ENCODE measurements around the gene DMRTC2.

DMRTC2 gene

DNA sequence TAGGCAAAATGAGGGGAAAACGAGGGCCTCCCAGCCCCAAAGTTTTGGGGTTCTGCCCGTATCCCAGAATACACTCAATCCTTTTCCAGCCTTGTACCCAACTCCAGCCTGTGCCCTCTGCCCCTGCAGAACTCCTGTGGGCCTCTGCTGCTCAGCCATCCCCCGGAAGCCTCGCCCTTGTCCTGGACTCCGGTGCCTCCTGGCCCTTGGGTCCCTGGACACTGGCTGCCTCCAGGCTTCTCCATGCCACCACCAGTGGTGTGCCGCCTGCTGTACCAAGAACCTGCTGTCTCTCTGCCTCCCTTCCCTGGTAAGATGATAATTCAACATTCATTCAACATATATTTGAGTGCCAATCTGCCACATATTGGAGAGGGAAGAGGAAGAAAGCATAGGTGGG is 3.8 kb downstream of the DMRTC2 start:
- no peak for DNase-seq

DNA sequence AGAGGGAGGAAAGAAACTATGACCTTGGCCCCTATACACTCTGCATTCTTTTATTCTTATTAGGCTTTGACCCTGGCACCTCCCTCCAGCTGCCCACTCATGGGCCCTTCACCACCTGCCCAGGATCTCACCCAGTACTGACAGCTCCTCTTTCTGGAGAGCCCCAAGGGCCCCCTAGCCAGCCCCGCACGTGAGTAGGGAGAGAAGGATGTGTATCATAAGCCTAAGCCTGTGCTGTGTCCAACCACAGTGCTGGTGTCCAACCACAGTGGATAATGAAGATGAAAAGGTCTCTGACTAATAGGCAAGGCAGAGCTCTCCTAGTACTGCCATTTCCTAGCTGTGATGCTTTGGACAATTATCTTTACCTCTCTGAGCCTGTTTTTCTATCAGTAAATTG is 4.2 kb downstream of the DMRTC2 start:
- no peak for DNase-seq

DNA sequence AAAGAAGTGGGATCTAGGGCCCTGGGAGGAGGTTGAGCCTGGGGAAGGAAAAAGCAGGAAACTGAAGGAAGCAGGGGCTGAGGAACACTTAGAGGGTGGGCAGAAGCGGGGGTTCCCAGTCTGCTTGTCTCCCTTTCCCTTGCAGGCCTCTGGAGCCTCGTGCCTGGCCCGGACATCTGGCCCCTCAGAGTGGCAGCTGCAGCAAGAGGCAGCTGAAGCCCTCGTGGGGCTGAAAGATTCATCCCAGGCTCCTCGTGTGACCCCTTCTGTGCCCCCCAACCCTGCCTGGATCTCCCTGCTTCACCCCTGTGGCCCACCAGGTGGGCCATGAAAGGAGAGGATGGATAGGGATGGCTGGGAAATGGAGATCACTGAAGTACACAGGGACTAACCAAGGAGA is 5.5 kb downstream of the DMRTC2 start:
- DNase-seq = no peak

DNA sequence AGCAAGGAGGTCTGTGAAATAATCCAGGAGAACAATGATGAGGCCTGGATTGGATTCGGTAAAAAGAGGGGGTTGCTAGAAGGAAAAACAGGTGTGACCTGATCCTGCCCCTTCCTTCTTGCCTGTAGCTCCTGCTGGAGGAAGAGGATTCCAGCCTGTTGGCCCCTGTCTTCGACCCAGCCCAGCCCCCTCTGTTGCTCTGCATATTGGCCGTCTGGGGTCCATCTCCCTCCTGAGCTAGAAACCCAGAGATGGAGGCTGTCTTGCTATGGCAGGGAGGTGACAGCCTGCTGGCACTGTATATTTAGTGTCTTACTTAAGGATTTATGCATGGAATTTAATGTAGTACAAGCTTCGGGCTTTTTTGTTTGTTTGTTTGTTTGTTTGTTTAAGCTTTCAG is 6.6 kb downstream of the DMRTC2 start:
- no peak for DNase-seq

DNA sequence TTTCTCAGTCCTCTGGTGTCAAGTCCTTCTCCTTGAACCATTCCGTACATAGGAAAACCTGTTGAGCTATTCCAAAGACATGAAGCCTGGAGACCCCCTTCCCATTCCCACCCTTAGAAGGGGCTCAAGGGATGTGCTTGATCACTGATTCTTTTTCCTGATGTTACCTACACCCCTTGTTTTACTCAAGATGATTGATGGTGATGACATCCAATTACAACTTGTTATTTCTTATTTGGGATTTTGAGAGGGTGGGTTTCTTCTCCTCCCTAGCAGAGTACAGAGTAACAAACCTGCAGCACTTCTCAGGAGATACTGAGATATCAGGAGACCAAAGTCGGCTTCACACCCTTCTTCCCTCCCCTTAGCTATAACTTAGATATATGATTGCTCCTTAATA is 8.5 kb downstream of the DMRTC2 start:
- DNase-seq = no peak

DNA sequence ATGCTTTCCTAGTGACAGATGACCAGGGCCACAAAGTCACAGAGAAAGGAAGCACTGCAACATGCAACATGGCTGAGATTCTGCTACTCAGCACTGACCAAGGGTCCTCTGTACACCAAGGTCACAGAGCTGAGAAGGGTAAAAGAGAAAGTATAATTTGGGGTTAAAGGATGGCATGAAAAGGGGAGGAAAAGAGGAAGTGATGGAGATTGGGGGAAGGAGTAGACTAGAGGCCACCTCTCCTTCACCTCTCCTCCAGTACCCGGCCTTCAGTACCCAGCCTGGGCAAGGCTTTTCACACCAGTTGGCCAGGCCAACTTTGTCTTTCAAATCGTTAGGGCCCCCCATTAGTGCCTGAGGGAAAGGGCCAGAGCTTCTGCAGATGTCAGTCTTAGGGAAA is 8.9 kb downstream of the DMRTC2 start:
- DNase-seq = no peak

DNA sequence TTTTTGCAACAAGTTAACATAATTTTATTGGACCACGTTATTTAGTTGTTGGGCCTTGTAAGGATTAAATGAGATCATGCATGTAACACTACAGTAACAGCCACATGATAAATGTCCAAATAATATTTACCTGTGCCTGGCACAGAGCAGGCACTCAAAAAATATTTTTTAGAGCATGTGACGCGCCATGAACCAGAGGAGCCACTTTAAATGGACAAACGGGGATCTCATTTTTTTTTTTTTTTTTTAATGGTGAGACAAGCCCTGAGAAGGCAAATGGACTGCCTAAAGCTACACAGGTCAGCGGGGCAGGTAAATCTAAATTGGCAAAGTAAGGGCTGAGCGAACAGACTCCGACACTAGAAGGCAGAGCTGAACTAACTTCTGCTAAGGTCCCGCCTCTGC is 14.4 kb downstream of the DMRTC2 start:
- no peak for DNase-seq

DNA sequence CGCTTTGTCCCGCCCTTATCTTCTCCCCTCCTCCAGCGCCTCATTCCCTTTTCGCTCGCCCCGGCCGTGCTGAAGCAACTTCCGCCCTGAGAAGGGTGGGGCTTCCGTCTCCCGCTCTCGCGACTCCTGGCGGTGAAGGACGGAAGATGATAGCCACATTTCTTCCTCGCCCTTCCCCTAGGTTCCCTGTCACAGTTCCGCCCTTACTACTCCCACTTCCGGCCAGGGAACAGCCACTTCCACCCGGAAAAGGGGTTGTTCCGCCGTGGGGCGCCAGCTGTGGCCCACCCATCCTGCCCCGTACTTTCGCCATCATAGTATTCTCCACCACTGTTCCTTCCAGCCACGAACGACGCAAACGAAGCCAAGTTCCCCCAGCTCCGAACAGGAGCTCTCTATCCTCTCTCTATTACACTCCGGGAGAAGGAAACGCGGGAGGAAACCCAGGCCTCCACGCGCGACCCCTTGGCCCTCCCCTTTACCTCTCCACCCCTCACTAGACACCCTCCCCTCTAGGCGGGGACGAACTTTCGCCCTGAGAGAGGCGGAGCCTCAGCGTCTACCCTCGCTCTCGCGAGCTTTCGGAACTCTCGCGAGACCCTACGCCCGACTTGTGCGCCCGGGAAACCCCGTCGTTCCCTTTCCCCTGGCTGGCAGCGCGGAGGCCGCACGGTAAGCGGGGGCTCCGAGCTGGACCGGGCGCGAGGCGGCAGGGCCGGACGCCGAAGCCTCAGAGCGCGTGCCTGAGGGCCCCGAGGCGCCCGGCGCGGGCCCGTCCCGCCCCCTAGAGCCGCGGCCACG is 15.0 kb downstream of the DMRTC2 start, which contains the start of gene RPS19:
Gene RPS19, plus strand, starts transcription at position 638 of the 801 bp plus-strand sequence. CDS start 520 bp downstream, outside the sequence.
- peak; percentile 83 to 95 for DNase-seq

DNA sequence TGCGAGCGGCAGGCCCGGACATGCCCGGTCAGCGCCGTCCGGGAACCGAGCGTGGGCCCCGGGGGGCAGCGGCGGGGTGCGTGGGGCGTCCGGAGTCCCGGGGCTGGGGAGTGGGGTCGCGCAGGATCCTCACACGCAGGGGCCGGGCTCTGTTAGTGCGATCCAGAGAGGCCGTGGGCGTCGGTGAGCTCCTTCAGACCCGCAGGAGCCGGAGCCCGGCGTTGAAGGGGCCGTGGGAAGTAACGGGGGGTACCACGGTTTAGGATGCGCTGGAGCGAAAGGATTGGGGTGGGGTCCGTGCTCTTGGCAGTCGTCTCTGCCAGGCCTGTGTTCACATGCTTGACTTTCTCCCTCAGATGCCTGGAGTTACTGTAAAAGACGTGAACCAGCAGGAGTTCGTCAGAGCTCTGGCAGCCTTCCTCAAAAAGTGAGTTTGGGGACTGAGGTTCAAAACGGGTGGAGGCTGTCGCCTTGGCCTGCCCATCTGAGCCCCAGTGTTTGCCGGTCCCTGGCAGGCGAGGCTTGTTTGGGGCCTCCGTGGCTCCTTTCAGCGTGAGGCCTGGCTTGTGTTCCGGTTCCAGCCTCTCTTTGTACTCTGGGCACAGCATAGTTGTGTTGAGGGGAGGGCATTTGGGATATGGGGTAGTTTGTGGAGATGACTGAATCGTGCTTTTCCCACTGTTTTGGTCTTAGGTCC is 15.7 kb downstream of the DMRTC2 start:
- DNase-seq = no peak

DNA sequence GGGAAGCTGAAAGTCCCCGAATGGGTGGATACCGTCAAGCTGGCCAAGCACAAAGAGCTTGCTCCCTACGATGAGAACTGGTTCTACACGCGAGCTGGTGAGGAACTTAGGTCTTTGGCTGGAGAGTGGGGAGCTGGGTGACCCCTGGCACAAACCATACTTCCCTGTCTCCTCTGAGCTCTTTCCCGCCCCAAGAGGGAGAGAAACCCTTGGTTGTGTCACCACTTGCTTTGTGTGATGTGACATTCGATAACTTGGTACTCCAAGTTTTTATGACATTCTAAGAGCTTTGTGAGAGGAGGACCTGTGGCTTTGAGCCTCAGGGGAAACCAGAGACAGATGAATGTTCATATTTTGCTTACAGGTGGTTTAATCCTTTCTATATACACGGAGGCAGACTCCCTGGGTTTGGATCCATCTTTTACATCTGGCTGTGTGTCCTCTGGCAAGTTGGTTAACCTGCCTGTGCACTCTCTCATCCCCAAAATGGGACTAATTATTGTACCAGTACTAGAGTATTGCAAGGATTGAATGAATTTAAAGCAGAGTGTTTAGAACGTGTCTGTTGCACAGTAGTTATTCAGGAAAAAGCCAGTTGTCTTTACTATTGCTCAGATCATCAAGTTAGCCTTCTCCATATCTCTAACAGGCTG is 16.4 kb downstream of the DMRTC2 start:
- no peak for DNase-seq

DNA sequence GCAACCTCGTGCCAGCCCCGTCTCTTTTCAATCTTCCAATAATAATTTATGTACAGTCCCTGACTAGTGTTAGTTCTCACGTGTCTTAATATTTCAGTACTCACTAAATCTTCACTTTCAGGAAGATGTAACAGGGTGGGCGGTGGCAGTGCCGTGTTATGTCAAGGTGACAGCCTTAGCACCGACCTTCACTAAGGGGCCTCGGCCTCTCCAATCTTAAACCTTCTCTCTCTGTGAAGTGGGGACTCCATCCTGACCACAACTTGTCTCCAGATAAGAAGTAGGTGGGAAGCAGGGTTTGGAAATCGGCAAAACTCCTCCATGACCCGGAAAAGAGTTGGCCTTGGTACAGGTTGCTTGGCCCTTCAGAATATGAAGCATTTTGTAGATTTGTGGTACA is 17.0 kb downstream of the DMRTC2 start:
- DNase-seq = no peak

DNA sequence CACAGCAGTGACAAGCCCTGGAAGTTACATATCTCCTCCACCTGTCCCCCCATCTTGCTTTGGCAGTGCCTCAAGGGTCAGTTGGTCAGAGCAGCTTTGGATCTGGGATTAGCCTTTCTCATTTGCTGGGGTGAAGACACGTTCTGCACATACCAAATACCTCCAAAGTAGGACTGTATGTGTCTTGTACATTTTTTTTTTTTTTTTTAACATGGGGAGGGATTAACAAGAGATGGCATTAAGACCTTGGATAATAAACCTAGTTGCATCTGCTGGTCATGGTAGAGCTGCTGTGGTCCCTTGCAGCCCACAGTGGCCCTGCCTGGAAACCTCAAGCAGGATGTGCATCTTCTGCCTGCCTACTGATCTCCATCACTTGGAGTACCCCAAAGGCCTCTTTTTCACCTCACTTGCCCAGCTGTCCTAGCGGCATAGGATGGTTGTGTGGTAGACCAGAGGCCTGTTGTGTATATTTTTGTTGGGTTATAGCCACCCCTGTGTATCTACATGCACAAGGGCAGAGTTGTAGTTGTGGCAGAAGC is 17.7 kb downstream of the DMRTC2 start:
- DNase-seq = no peak

DNA sequence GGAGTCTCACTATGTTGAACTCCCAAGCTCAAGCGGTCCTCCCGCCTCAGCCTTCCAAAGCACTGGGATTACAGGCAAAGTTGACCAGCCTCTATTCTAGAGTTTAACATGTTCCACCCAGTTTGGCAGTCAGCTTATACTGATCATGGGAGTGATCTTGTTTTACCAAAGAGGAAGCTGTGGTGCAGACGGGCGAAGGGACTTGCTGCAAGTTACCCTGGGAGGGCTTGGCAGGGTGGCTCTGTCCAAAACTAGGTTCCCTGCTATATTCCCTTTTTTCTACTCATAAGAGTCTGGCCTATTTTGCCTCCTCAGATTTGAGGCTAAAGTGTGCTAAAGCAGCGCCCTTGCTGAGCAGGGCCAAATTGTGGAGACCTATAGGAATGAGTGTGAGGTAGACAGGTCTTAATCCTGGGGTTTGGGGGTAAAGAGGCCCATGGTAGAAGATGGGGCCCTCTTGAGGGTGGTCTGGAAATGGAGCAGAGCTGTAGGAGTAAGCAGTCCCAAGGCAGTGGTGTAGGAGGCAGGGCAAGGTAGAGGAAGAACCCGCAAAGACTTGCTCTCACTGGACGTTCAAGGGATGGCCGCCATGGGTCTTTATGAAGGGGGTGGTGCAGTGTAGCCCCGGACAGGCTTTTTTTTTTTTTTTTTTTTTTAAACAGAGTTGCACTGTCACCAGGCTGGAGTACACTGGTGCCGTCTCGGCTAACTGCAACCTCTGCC is 18.5 kb downstream of the DMRTC2 start:
- no peak for DNase-seq

DNA sequence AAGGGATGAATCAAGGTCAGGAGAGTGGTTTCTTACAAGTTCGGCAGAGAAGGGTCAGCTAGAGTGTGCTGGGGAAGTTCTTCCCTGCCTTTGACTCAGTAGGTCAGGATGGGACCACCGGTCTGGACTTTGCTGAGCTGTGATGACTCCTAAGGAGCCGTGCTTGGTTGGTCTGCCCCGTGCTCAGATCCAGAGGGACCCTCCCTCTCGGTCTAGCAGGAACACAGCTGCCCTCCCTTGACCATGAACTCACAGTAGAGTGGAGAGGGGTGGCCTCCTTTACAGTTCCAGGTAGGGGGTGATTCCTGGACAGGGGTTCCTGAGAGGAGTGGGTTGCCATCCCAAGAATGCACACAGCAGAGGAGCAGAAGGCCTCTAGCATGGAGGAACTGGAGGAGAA is 19.5 kb downstream of the DMRTC2 start:
- DNase-seq = no peak

DNA sequence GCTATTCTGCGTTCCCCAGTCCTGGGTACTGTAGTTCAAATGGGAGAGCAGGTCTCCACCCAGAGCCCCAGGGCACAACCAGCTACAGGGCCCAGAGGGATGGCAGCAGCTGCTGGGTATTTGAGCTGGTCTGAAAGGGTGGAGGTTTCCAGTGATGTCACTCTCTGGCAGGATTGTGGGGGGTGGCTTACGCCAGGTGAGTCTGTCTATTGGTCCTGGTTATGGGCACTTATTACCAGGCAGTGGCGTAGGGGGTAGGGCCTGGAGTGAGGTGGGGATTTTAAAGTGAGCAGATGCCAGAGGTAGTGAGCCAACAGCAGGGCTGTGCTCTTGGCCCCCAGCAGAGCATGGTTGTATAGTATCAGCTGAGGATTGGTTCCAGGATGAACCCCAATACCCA is 21.4 kb downstream of the DMRTC2 start:
- no peak for DNase-seq

DNA sequence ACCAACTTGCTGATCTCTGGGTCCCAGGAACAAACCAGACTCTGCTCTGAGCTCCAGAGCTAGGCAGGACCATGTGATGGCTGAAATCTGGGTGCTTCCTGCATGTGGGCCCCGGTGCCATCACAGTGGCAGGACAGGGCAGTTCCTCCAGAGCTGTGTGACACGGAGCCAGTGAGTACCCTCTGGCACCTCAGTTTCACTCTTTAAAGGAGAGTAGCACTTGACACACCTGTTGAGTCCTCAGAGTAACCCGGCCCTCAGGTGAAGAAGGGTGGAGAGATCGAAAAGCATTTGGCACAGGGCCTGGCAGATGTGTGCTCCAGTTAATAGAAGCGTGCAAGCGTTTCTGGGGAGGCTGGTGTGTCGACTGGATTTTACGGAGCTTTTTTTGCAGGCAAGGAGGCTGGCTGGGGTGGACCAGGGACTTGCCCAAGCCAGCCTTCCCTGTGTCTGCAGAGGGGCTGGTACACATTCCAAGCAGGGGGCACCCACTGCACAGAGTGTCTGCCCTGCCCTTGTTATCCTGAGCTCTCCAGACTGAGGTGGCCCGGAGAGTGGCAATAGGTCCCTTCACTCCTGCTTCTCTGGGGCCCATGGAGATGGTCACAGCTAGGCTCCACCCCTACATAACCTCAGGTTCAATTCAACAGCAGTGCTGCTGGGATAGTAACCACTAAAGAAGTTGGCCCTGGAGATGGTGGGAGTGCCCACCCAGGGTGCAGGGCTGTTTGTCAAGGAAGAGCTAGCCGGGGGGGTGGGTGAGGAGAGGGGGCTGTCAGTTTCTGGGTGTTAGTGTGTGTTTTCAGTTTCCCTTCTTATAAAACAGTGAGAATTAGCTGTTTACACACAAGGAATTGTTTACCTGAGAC is 23.5 kb downstream of the DMRTC2 start:
- DNase-seq = no peak

DNA sequence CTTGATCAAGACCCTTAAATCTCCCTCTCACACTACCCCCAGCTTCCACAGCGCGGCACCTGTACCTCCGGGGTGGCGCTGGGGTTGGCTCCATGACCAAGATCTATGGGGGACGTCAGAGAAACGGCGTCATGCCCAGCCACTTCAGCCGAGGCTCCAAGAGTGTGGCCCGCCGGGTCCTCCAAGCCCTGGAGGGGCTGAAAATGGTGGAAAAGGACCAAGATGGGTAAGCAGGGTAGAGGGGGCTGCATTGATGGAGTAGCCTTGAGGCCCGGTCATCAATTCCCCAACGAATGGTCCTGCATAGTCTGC is 24.1 kb downstream of the DMRTC2 start:
- no peak for DNase-seq

DNA sequence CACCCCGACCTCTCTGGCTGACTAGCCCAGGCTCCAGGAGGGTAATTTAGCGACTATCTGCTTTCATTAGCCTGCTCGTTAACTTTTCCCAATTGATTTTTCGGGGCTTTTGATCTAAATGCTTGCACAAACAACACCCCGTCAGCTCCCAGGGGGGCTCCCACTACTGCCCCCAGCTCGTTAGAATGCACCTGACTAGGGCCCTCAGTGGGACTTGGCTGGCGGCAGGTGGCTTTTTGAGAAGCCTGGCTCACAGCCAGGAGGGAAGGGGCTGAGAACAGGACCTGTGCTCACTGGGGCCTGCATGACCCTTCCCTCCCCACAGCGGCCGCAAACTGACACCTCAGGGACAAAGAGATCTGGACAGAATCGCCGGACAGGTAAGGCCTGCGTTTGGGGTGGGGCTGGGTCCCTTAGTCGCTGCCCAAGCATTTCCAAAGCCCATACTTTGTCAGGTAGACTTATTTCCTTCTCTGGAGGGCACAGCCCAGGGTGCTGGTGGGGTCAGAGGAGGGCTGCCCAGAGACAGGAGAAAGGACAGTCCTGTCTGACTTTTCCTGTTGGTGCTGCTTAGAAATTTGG is 24.6 kb downstream of the DMRTC2 start:
- no peak for DNase-seq

DNA sequence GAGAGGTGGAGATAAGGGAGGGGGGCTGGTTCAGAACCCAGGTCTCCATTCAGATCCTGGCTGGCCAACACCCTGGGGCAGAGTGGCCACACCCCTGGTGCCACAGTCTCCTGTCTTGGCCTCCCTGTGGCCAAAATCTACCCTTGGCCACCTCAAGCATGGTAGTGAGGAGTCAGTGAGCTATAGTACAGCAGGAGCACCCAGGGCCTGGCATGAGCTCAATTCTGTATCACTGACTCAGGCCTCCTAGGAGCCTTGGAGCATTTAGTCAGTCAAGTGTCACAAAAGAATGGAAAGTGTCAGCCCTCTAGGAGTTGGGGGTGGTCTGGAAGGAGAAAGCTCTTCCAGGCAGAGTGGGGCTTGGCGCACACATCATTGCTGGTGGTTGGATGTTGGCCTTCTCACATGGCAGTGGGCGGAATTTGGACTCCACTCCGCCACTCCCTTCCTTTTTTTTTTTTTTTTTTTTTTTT is 25.6 kb downstream of the DMRTC2 start:
- DNase-seq = no peak

DNA sequence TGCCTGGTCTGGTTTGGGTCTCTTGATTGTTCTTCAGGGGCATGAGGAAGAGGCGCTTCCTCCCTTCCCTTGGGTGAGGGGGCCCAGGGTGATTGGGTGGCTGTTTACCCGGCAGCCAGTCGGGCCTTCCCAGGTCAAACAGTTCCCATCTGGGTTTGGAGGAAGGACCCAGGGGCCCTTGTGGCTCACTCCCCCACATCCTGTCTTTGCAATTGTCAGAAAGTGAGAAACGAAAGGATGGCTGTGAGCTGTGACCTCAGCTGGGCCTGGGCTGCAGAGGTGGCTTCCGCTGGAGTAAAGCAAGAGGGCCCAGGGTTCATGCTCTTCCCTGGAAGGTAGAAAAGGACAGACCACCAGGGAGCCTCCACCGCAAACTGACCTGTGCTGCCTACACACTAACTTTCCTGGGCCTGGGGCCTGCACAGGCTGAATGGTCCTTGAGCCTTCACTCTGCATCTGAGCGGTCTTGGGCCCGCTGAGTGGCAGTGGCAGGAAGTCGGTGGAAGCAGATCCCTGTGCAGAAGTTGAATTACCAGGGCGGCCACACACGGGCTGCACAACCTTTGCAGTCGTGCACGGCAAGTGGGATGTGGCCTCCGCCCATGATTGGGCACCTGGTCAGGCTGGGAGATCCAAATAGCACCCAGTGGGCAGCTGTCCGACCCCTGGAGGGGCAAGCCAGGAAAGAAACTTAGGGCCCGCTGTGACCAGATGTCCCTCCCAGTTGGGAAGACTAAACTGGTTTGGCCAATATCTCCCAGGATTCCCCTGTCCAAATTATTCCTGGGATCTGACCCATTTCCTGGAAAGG is 26.9 kb downstream of the DMRTC2 start:
- DNase-seq = no peak

DNA sequence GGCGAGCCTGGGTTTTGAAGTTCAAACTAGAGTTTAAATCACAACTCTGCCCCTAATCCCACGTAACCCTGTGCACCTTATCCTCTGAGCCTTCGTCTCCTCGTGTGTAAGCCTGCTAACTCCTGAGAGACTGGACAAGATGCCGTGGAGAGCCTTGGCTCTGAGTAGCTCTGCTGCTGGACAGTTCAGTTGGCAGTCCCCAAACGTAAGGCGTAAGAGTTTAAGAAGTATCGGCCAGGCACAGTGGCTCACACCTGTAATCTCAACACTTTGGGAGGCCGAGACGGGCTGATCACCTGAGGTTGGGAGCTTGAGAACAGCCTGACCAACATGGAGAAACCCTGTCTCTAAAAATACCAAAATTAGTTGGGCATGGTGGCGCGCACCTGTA is 27.5 kb downstream of the DMRTC2 start:
- DNase-seq = no peak
